H9 (cell line): ENCODE measurements around the gene CHRND. TPM values are rescaled to one million over a fixed set of nuclear protein-coding genes. Genes with fewer than 3 reads are reported as not detected.

Experiments
- DNase-seq: peaks from one replicate; pipeline ENCODE4 v3.0.0-alpha.2; 2017
- H2AFZ ChIP-seq: one replicate; pipeline ENCODE4 v1.6.1; 2013; ENCODE audit warnings: mild to moderate bottlenecking, low read length, control low read depth, moderate library complexity
- H2AK5ac ChIP-seq: 2 replicates; pipeline ENCODE4 v1.6.1; 2013; ENCODE audit warnings: low read length, control low read depth, mixed read lengths; ENCODE audit not compliant: insufficient read length
- H2BK120ac ChIP-seq: one replicate; pipeline ENCODE4 v1.6.1; 2013; ENCODE audit warnings: low read depth, mild to moderate bottlenecking, low read length, control low read depth, inconsistent platforms; ENCODE audit not compliant: poor library complexity, severe bottlenecking
- H2BK12ac ChIP-seq: 2 replicates; pipeline ENCODE4 v1.6.1; 2013; ENCODE audit warnings: low read length, control low read depth, mixed read lengths, low read depth; ENCODE audit not compliant: insufficient read length
- H2BK15ac ChIP-seq: 2 replicates; pipeline ENCODE4 v1.6.1; 2013; ENCODE audit warnings: low read depth, low read length, control low read depth
- H2BK20ac ChIP-seq: one replicate; pipeline ENCODE4 v1.6.1; 2013; ENCODE audit warnings: low read depth, mild to moderate bottlenecking, low read length, control low read depth, inconsistent platforms; ENCODE audit not compliant: poor library complexity, severe bottlenecking
- H2BK5ac ChIP-seq: 2 replicates; pipeline ENCODE4 v1.6.1; 2013; ENCODE audit warnings: low read length, control low read depth, mixed read lengths; ENCODE audit not compliant: insufficient read length
- H3K14ac ChIP-seq: 2 replicates; pipeline ENCODE4 v1.6.1; 2013; ENCODE audit warnings: low read length, control low read depth; ENCODE audit not compliant: insufficient read depth
- H3K18ac ChIP-seq: 2 replicates; pipeline ENCODE4 v1.6.1; 2013; ENCODE audit warnings: low read depth, mild to moderate bottlenecking, mixed read lengths, low read length, control low read depth; ENCODE audit not compliant: insufficient read length
- H3K23ac ChIP-seq: 2 replicates; pipeline ENCODE4 v1.6.1; 2013; ENCODE audit warnings: low read length, control low read depth, mixed read lengths, low read depth; ENCODE audit not compliant: insufficient read length
- H3K23me2 ChIP-seq: 2 replicates; pipeline ENCODE4 v1.6.1; 2013; ENCODE audit warnings: low read depth, mild to moderate bottlenecking, mixed read lengths, low read length, control low read depth; ENCODE audit not compliant: insufficient read length, poor library complexity, severe bottlenecking
- H3K27ac ChIP-seq: 2 replicates; pipeline ENCODE4 v1.5.1; 2013; ENCODE audit warnings: low read length, control low read depth, mixed read lengths, low read depth; ENCODE audit not compliant: insufficient read length
- H3K27me3 ChIP-seq: 2 replicates; pipeline ENCODE4 v1.6.1; 2013; ENCODE audit warnings: low read length, control low read depth, inconsistent platforms; ENCODE audit not compliant: insufficient read depth
- H3K4ac ChIP-seq: 2 replicates; pipeline ENCODE4 v1.6.1; 2013; ENCODE audit warnings: low read depth, mild to moderate bottlenecking, control low read depth, inconsistent platforms, low read length, moderate library complexity
- H3K4me1 ChIP-seq: 2 replicates; pipeline ENCODE4 v1.6.1; 2013; ENCODE audit warnings: low read length, control low read depth, inconsistent platforms; ENCODE audit not compliant: insufficient read depth
- H3K4me2 ChIP-seq: 2 replicates; pipeline ENCODE4 v1.6.1; 2013; ENCODE audit warnings: low read length, control low read depth, mixed read lengths; ENCODE audit not compliant: insufficient read length, insufficient read depth
- H3K56ac ChIP-seq: 2 replicates; pipeline ENCODE4 v1.6.1; 2013; ENCODE audit warnings: low read depth, mild to moderate bottlenecking, mixed read lengths, low read length, control low read depth; ENCODE audit not compliant: insufficient read length
- H3K79me1 ChIP-seq: 2 replicates; pipeline ENCODE4 v1.6.1; 2013; ENCODE audit warnings: low read depth, mild to moderate bottlenecking, moderate library complexity, low read length, control low read depth, inconsistent platforms; ENCODE audit not compliant: insufficient read depth, poor library complexity, severe bottlenecking
- H3K79me2 ChIP-seq: 2 replicates; pipeline ENCODE4 v1.6.1; 2013; ENCODE audit warnings: low read length, control low read depth, inconsistent platforms; ENCODE audit not compliant: insufficient read depth
- H3K9ac ChIP-seq: 2 replicates; pipeline ENCODE4 v1.6.1; 2013; ENCODE audit warnings: low read length, control low read depth, mixed read lengths; ENCODE audit not compliant: insufficient read length; ENCODE audit errors: extremely low read depth
- H3K9me3 ChIP-seq: one replicate; pipeline ENCODE4 v1.6.1; 2013; ENCODE audit warnings: low read depth, low read length, inconsistent platforms; ENCODE audit not compliant: control insufficient read depth
- H3T11ph ChIP-seq: one replicate; pipeline ENCODE4 v1.6.1; 2013; ENCODE audit warnings: mild to moderate bottlenecking, low read length, control low read depth, inconsistent platforms
- H4K20me1 ChIP-seq: one replicate; pipeline ENCODE4 v1.6.1; 2013; ENCODE audit not compliant: control insufficient read depth, insufficient read length, insufficient read depth
- H4K5ac ChIP-seq: 2 replicates; pipeline ENCODE4 v1.6.1; 2013; ENCODE audit warnings: low read depth, mild to moderate bottlenecking, mixed read lengths, low read length, control low read depth; ENCODE audit not compliant: insufficient read length
- H4K8ac ChIP-seq: replicated peaks from 2 replicates; pipeline ENCODE4 v1.6.1; 2013; ENCODE audit warnings: low read length, control low read depth, mixed read lengths, low read depth; ENCODE audit not compliant: insufficient read length
- H4K91ac ChIP-seq: 2 replicates; pipeline ENCODE4 v1.6.1; 2013; ENCODE audit warnings: low read depth, mild to moderate bottlenecking, moderate library complexity, mixed read lengths, low read length, control low read depth; ENCODE audit not compliant: insufficient read length
- H3K27ac Mint-ChIP-seq, 3 experiments: 2 replicates in 2 of 3; 3 replicates in 1 of 3; pipeline ENCODE4 v1.8.0; 2020 to 2021; ENCODE audit warnings: mixed read lengths in 3 of 3, mild to moderate bottlenecking in 1 of 3, moderate library complexity in 1 of 3
- H3K27me3 Mint-ChIP-seq: 2 replicates; pipeline ENCODE4 v1.8.0; 2021; ENCODE audit warnings: low read depth, mild to moderate bottlenecking, moderate library complexity, mixed read lengths
- H3K36me3 Mint-ChIP-seq, 3 experiments: 2 replicates in 2 of 3; 3 replicates in 1 of 3; pipeline ENCODE4 v1.8.0; 2020 to 2021; ENCODE audit warnings: low read depth in 3 of 3, mixed read lengths in 3 of 3; ENCODE audit not compliant: insufficient read depth in 1 of 3
- H3K4me1 Mint-ChIP-seq, 2 experiments: 2 replicates each; pipeline ENCODE4 v1.8.0; 2020; ENCODE audit warnings: mixed read lengths in 2 of 2
- H3K4me3 Mint-ChIP-seq, 2 experiments: 2 replicates in 1 of 2; 3 replicates in 1 of 2; pipeline ENCODE4 v1.8.0; 2020 to 2021; ENCODE audit warnings: mild to moderate bottlenecking in 2 of 2, mixed read lengths in 2 of 2, moderate library complexity in 1 of 2
- H3K9me3 Mint-ChIP-seq, 2 experiments: 2 replicates in 1 of 2; 3 replicates in 1 of 2; pipeline ENCODE4 v1.8.0; 2020; ENCODE audit warnings: mild to moderate bottlenecking in 2 of 2, mixed read lengths in 2 of 2, moderate library complexity in 1 of 2
- whole genome bisulfite sequencing: extraction: QIAGEN DNeasy Blood & Tissue Kit; methylation state at CpG from one replicate; pipeline ENCODE4 v1.1.7; 2013; ENCODE audit warnings: missing lambda C conversion rate, low lambda C conversion rate, mixed read lengths; ENCODE audit not compliant: insufficient read length; ENCODE audit errors: extremely low coverage; 5-methylcytosine and 5-hydroxymethylcytosine counted together
- total RNA-seq: library from RNA; stranded (reverse); gene quantifications from 2 replicates; pipeline ENCODE4 v1.2.1, GENCODE V29; 2021
- TF ChIP-seq, protein P1 (sequence below): fragments of 200-600 bp; sonication (generic); conservative IDR thresholded peaks from 3 replicates; pipeline ENCODE4 v1.8.0; 2021; ENCODE audit warnings: antibody characterized with exemption, mild to moderate bottlenecking

Gene CHRND
- total RNA-seq, 1 experiment from 2014 or later = not detected

DNA sequence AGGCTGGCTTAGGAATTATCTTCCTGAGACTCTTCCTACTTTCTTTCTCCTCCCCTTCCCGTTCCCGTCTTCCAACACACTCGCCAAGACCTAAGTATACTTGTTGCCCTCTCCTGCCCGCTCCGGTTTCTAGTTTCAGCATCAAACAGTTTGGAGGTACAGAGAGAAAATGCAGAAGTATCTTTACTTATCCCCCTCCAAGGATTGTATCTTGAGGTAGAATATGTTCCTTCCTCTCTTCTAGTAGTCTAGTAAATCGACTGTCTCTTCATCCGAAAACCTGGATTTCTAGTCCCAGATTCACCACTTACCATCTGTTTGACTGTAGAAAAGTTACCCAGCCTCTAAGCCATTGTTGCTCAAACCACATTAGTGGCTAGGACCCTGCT is 25.3 kb downstream of the CHRND start:
- Histone ChIP-seq H3K4me1 (no peaks in the 10 kb centered on the region; the same call in 1 of the 2 replicates), H3K4ac (no peak overlapping the region), H3K9ac (peak overlapping the region; percentile 90), H2BK20ac (no peak overlapping the region), H2AFZ (no peak overlapping the region), H4K91ac (no peak overlapping the region), H3T11ph (no peak overlapping the region), H3K27me3 (no peaks in the 10 kb centered on the region), H2AK5ac (no peak overlapping the region), H4K5ac (peak overlapping the region; percentile 59), H3K18ac (peak overlapping the region; percentile 58), H2BK5ac (peak overlapping the region; percentile 4), H4K8ac (no peak overlapping the region), H3K56ac (no peak overlapping the region), H3K9me3 (no peaks in the 10 kb centered on the region), H2BK15ac (no peak overlapping the region), H3K4me2 (peak overlapping the region; percentile 94), H3K23ac (no peak overlapping the region), H3K27ac (no peak overlapping the region), H3K79me1 (peaks cover 6% of the 10 kb centered on the region), H4K20me1 (no peaks in the 10 kb centered on the region), H3K14ac (peak overlapping the region; percentile 87; the same call in 1 of the 2 replicates), H3K23me2 (peaks cover 9% of the 10 kb centered on the region), H2BK12ac (no peak overlapping the region), H2BK120ac (no peak overlapping the region), H3K79me2 (peaks cover 13% of the 10 kb centered on the region; the same call in 1 of the 2 replicates)
- TF ChIP-seq, protein P1, sequence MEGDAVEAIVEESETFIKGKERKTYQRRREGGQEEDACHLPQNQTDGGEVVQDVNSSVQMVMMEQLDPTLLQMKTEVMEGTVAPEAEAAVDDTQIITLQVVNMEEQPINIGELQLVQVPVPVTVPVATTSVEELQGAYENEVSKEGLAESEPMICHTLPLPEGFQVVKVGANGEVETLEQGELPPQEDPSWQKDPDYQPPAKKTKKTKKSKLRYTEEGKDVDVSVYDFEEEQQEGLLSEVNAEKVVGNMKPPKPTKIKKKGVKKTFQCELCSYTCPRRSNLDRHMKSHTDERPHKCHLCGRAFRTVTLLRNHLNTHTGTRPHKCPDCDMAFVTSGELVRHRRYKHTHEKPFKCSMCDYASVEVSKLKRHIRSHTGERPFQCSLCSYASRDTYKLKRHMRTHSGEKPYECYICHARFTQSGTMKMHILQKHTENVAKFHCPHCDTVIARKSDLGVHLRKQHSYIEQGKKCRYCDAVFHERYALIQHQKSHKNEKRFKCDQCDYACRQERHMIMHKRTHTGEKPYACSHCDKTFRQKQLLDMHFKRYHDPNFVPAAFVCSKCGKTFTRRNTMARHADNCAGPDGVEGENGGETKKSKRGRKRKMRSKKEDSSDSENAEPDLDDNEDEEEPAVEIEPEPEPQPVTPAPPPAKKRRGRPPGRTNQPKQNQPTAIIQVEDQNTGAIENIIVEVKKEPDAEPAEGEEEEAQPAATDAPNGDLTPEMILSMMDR = no peak
- Mint-ChIP-seq H3K27me3 (no peaks in the 10 kb centered on the region), H3K36me3 (peaks cover 34 to 50% (median 34%) of the 10 kb centered on the region in 3 experiments), H3K4me3 (peak overlapping the region; percentile 95 to 99), H3K4me1 (peaks cover 12 to 16% of the 10 kb centered on the region in 2 experiments), H3K27ac (peak overlapping the region; percentile 84 to 96 (median 96)), H3K9me3 (peaks cover 17 to 18% of the 10 kb centered on the region in 2 experiments)
- DNase-seq = no peak
- no CpG with 5 or more reads among the region's 7 CpGs for WGBS
